Measurements from ENCODE around the gene KIRREL3. TPM values are rescaled to one million over a fixed set of nuclear protein-coding genes. Genes with fewer than 3 reads are reported as not detected.

KIRREL3 gene
- total and polyA plus RNA-seq, 9 of the 15 experiments (the other 6 are each of a cell fraction or from before 2014, with no cell fraction given): 0.04 to 0.10 TPM; not detected in 7

- TF ChIP-seq CBX2 (IDR thresholded peaks at IDR 0.05; ENCODE audit: insufficient read depth, low read length, poor library complexity, severe bottlenecking): no peak
- no peak for TF ChIP-seq ZEB2 (IDR thresholded peaks at IDR 0.05)
- TF ChIP-seq ZNF24 (IDR thresholded peaks at IDR 0.05): no peak
- no peak for TF ChIP-seq FOXA3 (CRISPR knock-in tag; conservative IDR thresholded peaks at IDR 0.05 in 1 of 2, IDR thresholded peaks at IDR 0.05 in 1 of 2)
- TF ChIP-seq TARDBP (IDR thresholded peaks at IDR 0.05): no peak
- TF ChIP-seq FOXJ2 (tag; IDR thresholded peaks at IDR 0.05): no peak
- TF ChIP-seq FOS (IDR thresholded peaks at IDR 0.05; ENCODE audit: extremely low read depth, insufficient read length): no peak
- TF ChIP-seq ZNF23 (CRISPR knock-in tag; IDR thresholded peaks at IDR 0.05): no peak
- no peak for TF ChIP-seq MECOM (CRISPR knock-in tag; IDR thresholded peaks at IDR 0.05)
Measured at GRCh38 chr11:126413426-126413825, 587.1 kb downstream of the KIRREL3 start (continued).

GRCh38 chr11:126411971-126412381, 588.6 kb downstream of the KIRREL3 start:
- intact Hi-C loops (cut with micrococcal nuclease): no loop called here
- POLR2A ChIA-PET: interaction anchor here (0.6 to 1.4 kb wide), 2 partner anchors 8 to 19 kb away, joined by 3 to 6 read pairs; no protein-coding TSS in a partner anchor
- in situ Hi-C loops (cut with MboI): loop anchor here (25.0 kb wide), 1 partner anchor 100 kb away; the partner anchor contains the start of gene DCPS
- Histone ChIP-seq H3K27me3 (ENCODE audit: control insufficient read depth in 2 of 2, insufficient read depth in 2 of 2, low read length in 2 of 2) (no peaks in the 10 kb centered on the region), H3K79me2 (ENCODE audit: control insufficient read depth, insufficient read depth, low read length) (no peaks in the 10 kb centered on the region), H3K9me1 (ENCODE audit: control insufficient read depth, insufficient read depth, low read length) (peaks cover 2% of the 10 kb centered on the region), H3K4me1 (replicated peaks in 1 of 2; ENCODE audit: control insufficient read depth in 2 of 2, insufficient read depth in 2 of 2, low read length in 2 of 2) (no peaks in the 10 kb centered on the region), H3K9ac (ENCODE audit: insufficient read depth in 1 of 2, low read depth in 2 of 2, low read length in 2 of 2) (no peak overlapping the region), H3K36me3 (ENCODE audit: control insufficient read depth, insufficient read depth, low read length) (peaks cover 5% of the 10 kb centered on the region; the same call in 2 of the 3 replicates), H4K20me1 (replicated peaks; ENCODE audit: control insufficient read depth, insufficient read depth, low read length) (peaks cover 17% of the 10 kb centered on the region), H2AFZ (ENCODE audit: low read depth, low read length) (no peak overlapping the region), H3K27ac (ENCODE audit: extremely low read depth, low read depth, low read length) (no peak overlapping the region), H3K9me3 (replicated peaks; ENCODE audit: control insufficient read depth, insufficient read depth, low read depth, low read length) (no peaks in the 10 kb centered on the region), H3K4me2 (ENCODE audit: insufficient read depth, low read length) (no peak overlapping the region), H3K4me3 (no peak overlapping the region)
- CTCF ChIA-PET (ENCODE audit: low intra/inter-chr PET ratio): no interaction called here
- peak; percentile 68 for FAIRE-seq
- peak; percentile 76 for ATAC-seq
- peak; percentile 34 to 47 (median 46) for DNase-seq (ENCODE audit: extremely low read depth in 1 of 4, low spot score in 3 of 4)
- 45% methylated on average over 6 of the region's 6 CpGs for WGBS (ENCODE audit: insufficient coverage, low coverage, missing lambda C conversion rate)
- BruUV-seq (replicated peaks): no TSS peak
- TF ChIP-seq RBM25 (IDR thresholded peaks at IDR 0.05; ENCODE audit: low read depth, low read length, severe bottlenecking) (no peak), DMBX1 (CRISPR knock-in tag; IDR thresholded peaks at IDR 0.05; ENCODE audit: borderline replicate concordance) (no peak), ZBTB2 (IDR thresholded peaks at IDR 0.05) (no peak), ETS2 (tag; IDR thresholded peaks at IDR 0.05; ENCODE audit: borderline replicate concordance, poor library complexity, severe bottlenecking) (no peak), ZEB2 (IDR thresholded peaks at IDR 0.05) (no peak)

Data from K562 (cell line).